Endothelial cell (in vitro differentiated cells): ENCODE data around the gene DMBX1. TPM values are rescaled to one million over a fixed set of nuclear protein-coding genes. Genes with fewer than 3 reads are reported as not detected.

Experiments
- DNase-seq: peaks from one replicate; pipeline ENCODE4 v3.0.0; 2021; ENCODE audit warnings: low spot score
- H3K27ac Mint-ChIP-seq: one replicate; pipeline ENCODE4 v1.8.0; 2021; ENCODE audit warnings: mixed read lengths, inconsistent platforms; ENCODE audit not compliant: unreplicated experiment
- H3K27me3 Mint-ChIP-seq: one replicate; pipeline ENCODE4 v1.8.0; 2021; ENCODE audit warnings: mild to moderate bottlenecking, moderate library complexity, mixed read lengths, inconsistent platforms; ENCODE audit not compliant: unreplicated experiment
- H3K36me3 Mint-ChIP-seq: one replicate; pipeline ENCODE4 v1.8.0; 2021; ENCODE audit warnings: mild to moderate bottlenecking, low read depth, mixed read lengths, inconsistent platforms; ENCODE audit not compliant: unreplicated experiment
- H3K4me1 Mint-ChIP-seq: one replicate; pipeline ENCODE4 v1.8.0; 2021; ENCODE audit warnings: mild to moderate bottlenecking, mixed read lengths, inconsistent platforms; ENCODE audit not compliant: unreplicated experiment
- H3K4me3 Mint-ChIP-seq: one replicate; pipeline ENCODE4 v1.8.0; 2021; ENCODE audit warnings: mild to moderate bottlenecking, mixed read lengths, inconsistent platforms; ENCODE audit not compliant: unreplicated experiment
- H3K9me3 Mint-ChIP-seq: one replicate; pipeline ENCODE4 v1.8.0; 2021; ENCODE audit warnings: mixed read lengths, inconsistent platforms; ENCODE audit not compliant: unreplicated experiment
- total RNA-seq: library from RNA; stranded (reverse); fragmentation: NEBNext Ultra II Directional; extraction: Animal tissue kit (Norgen Biotek cat#: 25700); gene quantifications from one replicate; pipeline ENCODE4 v1.2.1, GENCODE V29; 2021; ENCODE audit not compliant: unreplicated experiment
- TF ChIP-seq, protein P1 (sequence below): fragments of 200-600 bp; sonication (generic); IDR thresholded peaks from one replicate; pipeline ENCODE4 v1.5.0; 2021; ENCODE audit warnings: antibody characterized with exemption; ENCODE audit not compliant: unreplicated experiment

Gene DMBX1
- total RNA-seq, 1 donor from 2014 or later, result not detected

DNA sequence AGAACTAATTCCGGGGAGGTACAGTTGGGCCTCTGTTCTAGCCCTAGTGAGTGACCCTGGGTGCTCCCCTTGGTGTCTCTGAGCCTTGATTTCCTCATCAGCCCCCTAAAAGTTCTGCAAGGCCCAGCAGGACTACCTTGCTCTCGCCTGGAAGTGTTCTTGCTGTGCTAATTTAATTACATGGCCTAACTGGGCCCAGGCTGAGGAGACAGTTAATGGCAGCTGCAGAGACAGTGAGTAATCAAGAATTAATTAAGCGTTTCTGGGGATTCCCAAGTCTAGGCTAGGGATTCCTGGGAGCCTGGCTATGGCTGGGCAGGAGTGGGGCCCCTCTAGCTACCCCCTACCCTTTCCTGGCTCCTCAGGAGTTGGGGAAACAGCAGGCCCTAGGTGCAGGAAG, 24.7 kb upstream of the DMBX1 start:
- peaks cover 26% of the 10 kb centered on the region for H3K4me1 Mint-ChIP-seq

DNA sequence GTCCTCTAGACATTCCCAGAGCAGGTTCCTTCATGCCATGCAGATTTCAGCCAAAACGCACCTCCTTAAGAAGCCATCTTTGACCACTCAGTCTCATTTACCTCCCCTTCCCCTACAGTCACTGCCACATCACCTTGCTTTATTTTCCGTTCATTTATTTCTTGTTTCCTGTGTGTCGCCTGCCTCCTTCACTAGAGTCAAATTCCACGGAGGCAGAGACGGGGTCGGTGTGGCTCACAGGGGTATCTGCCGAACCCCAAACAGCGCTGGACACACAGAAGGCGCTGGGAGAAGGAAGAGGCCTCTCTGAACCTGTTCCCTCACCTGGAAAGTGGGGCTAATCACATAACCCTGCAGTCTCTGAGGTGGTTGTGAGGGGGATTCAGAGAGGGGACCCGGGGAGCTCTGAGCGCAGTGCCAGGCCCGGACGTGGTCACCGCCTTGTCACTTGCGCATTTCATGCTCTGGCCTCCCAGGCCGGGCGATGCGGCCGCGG, 23.6 kb upstream of the DMBX1 start:
- H3K27me3 Mint-ChIP-seq, result peaks cover 14% of the 10 kb centered on the region
- DNase-seq, result no peak
- TF ChIP-seq, protein P1, sequence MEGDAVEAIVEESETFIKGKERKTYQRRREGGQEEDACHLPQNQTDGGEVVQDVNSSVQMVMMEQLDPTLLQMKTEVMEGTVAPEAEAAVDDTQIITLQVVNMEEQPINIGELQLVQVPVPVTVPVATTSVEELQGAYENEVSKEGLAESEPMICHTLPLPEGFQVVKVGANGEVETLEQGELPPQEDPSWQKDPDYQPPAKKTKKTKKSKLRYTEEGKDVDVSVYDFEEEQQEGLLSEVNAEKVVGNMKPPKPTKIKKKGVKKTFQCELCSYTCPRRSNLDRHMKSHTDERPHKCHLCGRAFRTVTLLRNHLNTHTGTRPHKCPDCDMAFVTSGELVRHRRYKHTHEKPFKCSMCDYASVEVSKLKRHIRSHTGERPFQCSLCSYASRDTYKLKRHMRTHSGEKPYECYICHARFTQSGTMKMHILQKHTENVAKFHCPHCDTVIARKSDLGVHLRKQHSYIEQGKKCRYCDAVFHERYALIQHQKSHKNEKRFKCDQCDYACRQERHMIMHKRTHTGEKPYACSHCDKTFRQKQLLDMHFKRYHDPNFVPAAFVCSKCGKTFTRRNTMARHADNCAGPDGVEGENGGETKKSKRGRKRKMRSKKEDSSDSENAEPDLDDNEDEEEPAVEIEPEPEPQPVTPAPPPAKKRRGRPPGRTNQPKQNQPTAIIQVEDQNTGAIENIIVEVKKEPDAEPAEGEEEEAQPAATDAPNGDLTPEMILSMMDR, result no peak
- H3K36me3 Mint-ChIP-seq, result peaks cover 3% of the 10 kb centered on the region
- H3K27ac Mint-ChIP-seq, result no peak overlapping the region
- H3K4me1 Mint-ChIP-seq, result peaks cover 19% of the 10 kb centered on the region
- H3K9me3 Mint-ChIP-seq, result no peaks in the 10 kb centered on the region
- H3K4me3 Mint-ChIP-seq, result peak overlapping the region; percentile 59

More for the DNA sequence above, 24.7 kb upstream of the DMBX1 start:
- no peak for DNase-seq
- Mint-ChIP-seq H3K27ac (no peak overlapping the region), H3K27me3 (peaks cover 15% of the 10 kb centered on the region), H3K4me3 (no peak overlapping the region), H3K9me3 (no peaks in the 10 kb centered on the region), H3K36me3 (peaks cover 3% of the 10 kb centered on the region)
- TF ChIP-seq, protein P1, result no peak

DNA sequence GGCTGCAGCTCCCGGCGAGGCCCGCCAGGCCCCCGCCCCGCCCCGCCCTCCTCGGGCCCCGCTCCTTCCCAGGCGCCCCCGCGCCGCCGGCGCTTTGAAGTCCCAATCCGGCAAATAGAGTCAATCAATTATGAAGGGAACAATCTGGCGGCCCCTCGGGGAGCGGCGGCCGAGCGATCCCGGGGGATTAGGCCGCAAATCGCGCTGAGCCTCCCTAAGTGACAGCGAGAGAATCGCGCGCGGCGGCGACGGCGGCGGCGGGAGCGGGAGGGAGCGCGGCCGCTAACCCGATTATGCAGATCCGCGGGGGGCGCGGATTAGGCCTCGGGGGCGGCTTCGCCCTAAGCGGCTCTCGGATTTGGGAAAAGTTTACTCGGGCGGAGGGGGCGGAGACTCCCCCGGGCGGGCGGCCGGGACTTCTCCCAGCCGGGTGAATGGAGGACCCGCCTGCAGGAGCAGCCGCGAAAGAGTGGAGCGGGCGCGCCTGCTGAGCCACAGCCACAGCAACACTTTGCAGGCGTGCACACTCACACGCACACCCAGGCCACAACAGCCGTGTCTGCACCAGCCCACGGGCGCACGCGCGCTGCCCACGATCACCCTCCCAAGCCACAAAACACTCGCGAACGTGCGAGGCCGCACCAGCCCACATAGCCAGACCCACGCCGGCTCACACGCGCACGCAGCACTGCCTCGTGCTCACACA, 23.0 kb upstream of the DMBX1 start:
- peaks cover 14% of the 10 kb centered on the region for H3K27me3 Mint-ChIP-seq
- no peak overlapping the region for H3K27ac Mint-ChIP-seq
- peaks cover 15% of the 10 kb centered on the region for H3K4me1 Mint-ChIP-seq

DNA sequence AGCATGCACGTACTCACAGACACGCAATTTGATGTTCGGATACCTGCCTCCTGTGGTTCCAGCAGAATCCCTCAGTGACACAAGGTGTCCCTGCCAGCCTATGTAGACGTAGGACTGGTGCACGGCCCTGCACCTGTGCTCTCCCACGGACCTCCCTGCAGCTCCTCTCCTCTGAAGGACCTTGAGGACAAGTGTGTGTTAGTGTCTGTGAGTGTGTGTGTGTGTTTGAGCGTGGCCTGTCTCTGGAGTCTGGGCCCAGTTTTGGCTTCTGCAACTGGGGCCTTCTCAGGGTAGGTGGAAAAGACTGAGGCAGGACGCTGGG, 22.5 kb upstream of the DMBX1 start:
- Mint-ChIP-seq H3K9me3 (no peaks in the 10 kb centered on the region), H3K27me3 (peaks cover 14% of the 10 kb centered on the region), H3K27ac (no peak overlapping the region), H3K4me3 (peak overlapping the region; percentile 80), H3K36me3 (peaks cover 3% of the 10 kb centered on the region), H3K4me1 (peaks cover 15% of the 10 kb centered on the region)
- DNase-seq, result no peak
- TF ChIP-seq, protein P1, result no peak

More for the DNA sequence above, 23.0 kb upstream of the DMBX1 start:
- H3K36me3 Mint-ChIP-seq, result peaks cover 3% of the 10 kb centered on the region
- H3K4me3 Mint-ChIP-seq, result peak overlapping the region; percentile 80
- DNase-seq, result peak; percentile 38
- TF ChIP-seq, protein P1, result no peak
- no peaks in the 10 kb centered on the region for H3K9me3 Mint-ChIP-seq

DNA sequence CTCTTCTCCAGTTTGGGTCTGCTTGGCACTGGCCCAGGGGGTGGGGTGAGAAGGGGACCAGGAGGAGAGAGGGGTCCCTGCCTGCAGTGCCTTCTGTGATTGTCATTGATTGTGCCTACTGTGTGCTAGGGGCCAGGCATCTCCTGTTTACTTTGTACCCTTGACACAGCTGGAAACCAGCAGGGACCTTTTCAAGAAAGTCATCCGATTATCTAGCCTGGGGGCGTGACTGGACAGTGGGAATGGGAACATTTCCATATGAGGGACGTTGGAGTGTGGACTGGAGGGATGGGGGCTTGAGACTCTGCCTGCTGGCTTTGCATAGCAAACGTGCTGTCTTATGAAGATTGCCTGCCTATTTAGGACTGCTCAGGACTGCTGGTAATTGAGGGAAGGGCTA, 19.8 kb upstream of the DMBX1 start:
- no peak for DNase-seq
- peaks cover 14% of the 10 kb centered on the region for H3K27me3 Mint-ChIP-seq
- no peak overlapping the region for H3K27ac Mint-ChIP-seq
- H3K9me3 Mint-ChIP-seq, result no peaks in the 10 kb centered on the region
- peaks cover 11% of the 10 kb centered on the region for H3K4me1 Mint-ChIP-seq
- TF ChIP-seq, protein P1, result no peak
- H3K36me3 Mint-ChIP-seq, result peaks cover 3% of the 10 kb centered on the region
- no peak overlapping the region for H3K4me3 Mint-ChIP-seq
